VCaP (cell line): Measurements from ENCODE around the gene GALNS.

Source experiments
- H3K27ac ChIP-seq: fragments of 450-650 bp; 2 replicates; pipeline ENCODE4 v1.5.1; 2017
- CTCF ChIP-seq: fragments of 450-650 bp; conservative IDR thresholded peaks from 2 replicates; pipeline ENCODE4 v1.5.1; 2017; ENCODE audit warnings: mild to moderate bottlenecking, moderate library complexity

Gene GALNS

GRCh38 chr16:88799569-88800276, 57.0 kb downstream of the GALNS start:
- no peak for TF ChIP-seq CTCF
- H3K27ac ChIP-seq: no peak overlapping the region

- no peak for TF ChIP-seq CTCF
- H3K27ac ChIP-seq: no peak overlapping the region
Observed at GRCh38 chr16:88798772-88799455, 57.8 kb downstream of the GALNS start.

GRCh38 chr16:88798073-88798472, 58.7 kb downstream of the GALNS start:
- TF ChIP-seq CTCF: no peak
- H3K27ac ChIP-seq: no peak overlapping the region

- no peak for TF ChIP-seq CTCF
Observed at GRCh38 chr16:88796278-88796677, 60.5 kb downstream of the GALNS start.

GRCh38 chr16:88793251-88793954, 63.3 kb downstream of the GALNS start:
- no peak overlapping the region for H3K27ac ChIP-seq
- TF ChIP-seq CTCF: no peak

More at GRCh38 chr16:88796278-88796677, 60.5 kb downstream of the GALNS start:
- no peak overlapping the region for H3K27ac ChIP-seq

GRCh38 chr16:88792668-88793250, 64.0 kb downstream of the GALNS start:
- H3K27ac ChIP-seq: no peak overlapping the region
- no peak for TF ChIP-seq CTCF

- H3K27ac ChIP-seq: no peak overlapping the region
- no peak for TF ChIP-seq CTCF
Observed at GRCh38 chr16:88792078-88792550, 64.6 kb downstream of the GALNS start.
